WERI-Rb-1 (cell line): ENCODE results near the gene GLUL.

Source experiments
- DNase-seq: peaks from one replicate; pipeline ENCODE4 v3.0.0-alpha.2; 2020
- H3K27ac ChIP-seq: fragments of 250-450 bp; sonication (Bioruptor Pico); 2 replicates; pipeline ENCODE4 v1.5.1; 2020; ENCODE audit warnings: mild to moderate bottlenecking, moderate library complexity
- H3K27me3 ChIP-seq: fragments of 250-450 bp; sonication (Bioruptor Pico); 2 replicates; pipeline ENCODE4 v1.5.1; 2021; ENCODE audit warnings: mild to moderate bottlenecking, low read depth, moderate library complexity; ENCODE audit not compliant: insufficient read depth, severe bottlenecking
- H3K36me3 ChIP-seq: fragments of 250-450 bp; sonication (Bioruptor Pico); 2 replicates; pipeline ENCODE4 v1.5.1; 2020; ENCODE audit warnings: mild to moderate bottlenecking, moderate library complexity
- H3K4me3 ChIP-seq: 2 replicates; pipeline ENCODE4 v1.5.1; 2011; ENCODE audit warnings: low read depth, mild to moderate bottlenecking, control low read depth, low read length
- H3K9me3 ChIP-seq: fragments of 250-450 bp; sonication (Bioruptor Pico); 2 replicates; pipeline ENCODE4 v1.5.1; 2021; ENCODE audit warnings: mild to moderate bottlenecking, moderate library complexity; ENCODE audit not compliant: severe bottlenecking
- TF ChIP-seq, protein P1 (sequence below): IDR thresholded peaks from 2 replicates; pipeline ENCODE4 v1.5.1; 2011; ENCODE audit warnings: low read depth, mild to moderate bottlenecking, control low read depth, inconsistent platforms, low read length

Gene GLUL

DNA sequence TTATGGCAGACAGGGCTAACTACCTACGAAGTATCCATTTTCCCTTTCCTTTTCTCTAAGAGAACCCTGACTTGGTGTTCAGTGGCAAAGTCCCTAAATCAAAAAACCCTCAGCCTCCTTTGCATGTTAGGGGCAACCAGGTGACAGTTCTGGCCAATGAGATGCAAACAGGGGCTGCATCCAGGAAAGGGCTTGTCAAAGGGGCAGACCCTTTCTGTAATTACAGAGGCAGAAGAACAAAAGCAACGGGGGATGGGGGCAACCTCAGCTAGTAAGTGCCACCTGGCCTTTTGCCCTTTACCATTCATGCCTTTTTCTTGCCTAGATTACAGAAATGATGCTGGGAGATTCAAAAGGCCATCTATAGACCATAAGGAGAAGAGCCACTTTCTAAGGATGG is 34.4 kb downstream of the GLUL start:
- Histone ChIP-seq H3K9me3 (no peaks in the 10 kb centered on the region), H3K27me3 (no peaks in the 10 kb centered on the region), H3K36me3 (no peaks in the 10 kb centered on the region), H3K4me3 (no peak overlapping the region), H3K27ac (no peak overlapping the region)
- TF ChIP-seq, protein P1, sequence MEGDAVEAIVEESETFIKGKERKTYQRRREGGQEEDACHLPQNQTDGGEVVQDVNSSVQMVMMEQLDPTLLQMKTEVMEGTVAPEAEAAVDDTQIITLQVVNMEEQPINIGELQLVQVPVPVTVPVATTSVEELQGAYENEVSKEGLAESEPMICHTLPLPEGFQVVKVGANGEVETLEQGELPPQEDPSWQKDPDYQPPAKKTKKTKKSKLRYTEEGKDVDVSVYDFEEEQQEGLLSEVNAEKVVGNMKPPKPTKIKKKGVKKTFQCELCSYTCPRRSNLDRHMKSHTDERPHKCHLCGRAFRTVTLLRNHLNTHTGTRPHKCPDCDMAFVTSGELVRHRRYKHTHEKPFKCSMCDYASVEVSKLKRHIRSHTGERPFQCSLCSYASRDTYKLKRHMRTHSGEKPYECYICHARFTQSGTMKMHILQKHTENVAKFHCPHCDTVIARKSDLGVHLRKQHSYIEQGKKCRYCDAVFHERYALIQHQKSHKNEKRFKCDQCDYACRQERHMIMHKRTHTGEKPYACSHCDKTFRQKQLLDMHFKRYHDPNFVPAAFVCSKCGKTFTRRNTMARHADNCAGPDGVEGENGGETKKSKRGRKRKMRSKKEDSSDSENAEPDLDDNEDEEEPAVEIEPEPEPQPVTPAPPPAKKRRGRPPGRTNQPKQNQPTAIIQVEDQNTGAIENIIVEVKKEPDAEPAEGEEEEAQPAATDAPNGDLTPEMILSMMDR: no peak
- no peak for DNase-seq

DNA sequence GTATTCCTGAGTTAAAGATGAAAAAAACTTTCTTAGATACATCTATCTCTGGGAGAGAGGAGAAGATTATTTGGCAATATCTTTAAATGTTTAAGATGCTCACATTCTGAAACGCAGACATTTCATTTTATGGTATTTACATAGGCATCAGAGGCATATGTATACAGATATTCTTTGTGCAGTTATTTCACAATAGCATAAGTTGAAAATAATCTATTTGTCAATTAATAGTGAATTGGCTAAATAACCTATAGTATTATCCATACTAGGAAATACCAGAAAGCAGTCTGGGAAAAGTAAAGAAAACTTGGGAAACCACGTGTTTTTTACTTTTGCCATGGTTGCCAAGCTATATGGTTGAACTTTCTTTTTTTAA is 35.9 kb downstream of the GLUL start:
- Histone ChIP-seq H3K27me3 (no peaks in the 10 kb centered on the region), H3K27ac (no peak overlapping the region), H3K36me3 (no peaks in the 10 kb centered on the region), H3K9me3 (no peaks in the 10 kb centered on the region), H3K4me3 (no peak overlapping the region)
- TF ChIP-seq, protein P1: no peak
- no peak for DNase-seq

DNA sequence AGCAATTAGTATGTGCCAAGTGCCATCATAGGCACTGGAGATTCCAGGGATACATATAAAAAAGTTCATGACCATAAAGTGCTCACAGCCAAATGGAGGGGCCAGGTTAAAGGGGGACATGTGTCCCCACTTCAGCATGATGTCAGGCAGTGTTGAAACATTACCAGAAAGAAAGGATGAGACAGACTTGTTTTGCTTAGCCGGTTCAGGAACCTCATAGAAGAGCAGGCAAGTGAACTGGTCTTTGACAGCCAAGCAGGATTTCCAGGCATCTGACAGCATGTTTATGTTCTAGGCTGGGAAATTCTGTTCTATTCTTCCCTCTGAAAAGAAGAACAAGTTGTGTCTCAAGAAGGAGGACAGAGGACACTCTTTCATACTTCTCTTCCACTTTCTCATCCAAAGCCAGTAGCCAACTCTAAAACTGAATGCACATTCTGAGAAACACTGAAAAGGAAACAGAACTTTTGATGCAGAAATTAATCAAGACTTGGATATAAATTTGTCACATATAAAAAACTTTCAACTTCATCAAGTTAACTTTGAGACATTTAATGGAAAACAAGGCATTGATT is 39.7 kb downstream of the GLUL start:
- TF ChIP-seq, protein P1: no peak
- no peaks in the 10 kb centered on the region for H3K36me3 ChIP-seq
- no peaks in the 10 kb centered on the region for H3K27me3 ChIP-seq
- no peaks in the 10 kb centered on the region for H3K9me3 ChIP-seq
- H3K27ac ChIP-seq: no peak overlapping the region
- H3K4me3 ChIP-seq: no peak overlapping the region
- no peak for DNase-seq

DNA sequence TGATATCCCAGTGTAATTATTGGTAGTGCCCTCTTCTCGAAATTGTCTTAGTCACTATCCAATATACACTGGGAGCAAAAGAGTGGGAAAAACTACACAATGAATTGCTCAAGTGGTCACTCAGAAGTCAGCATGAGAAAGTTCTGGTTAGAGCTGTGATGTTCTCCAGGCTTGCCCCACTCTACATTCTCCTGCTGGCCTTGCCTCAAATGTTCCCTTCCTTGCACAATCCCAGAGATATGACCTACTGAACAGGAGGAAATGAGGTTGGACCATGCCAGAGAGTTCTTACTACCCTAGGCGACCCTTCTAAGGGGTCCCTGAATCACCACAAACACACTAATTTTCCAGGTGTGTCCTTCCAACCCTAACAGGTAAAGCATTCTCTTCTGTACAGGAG is 40.8 kb downstream of the GLUL start:
- Histone ChIP-seq H3K36me3 (no peaks in the 10 kb centered on the region), H3K9me3 (no peaks in the 10 kb centered on the region), H3K4me3 (no peak overlapping the region), H3K27me3 (no peaks in the 10 kb centered on the region), H3K27ac (no peak overlapping the region)
- no peak for DNase-seq
- TF ChIP-seq, protein P1: no peak

DNA sequence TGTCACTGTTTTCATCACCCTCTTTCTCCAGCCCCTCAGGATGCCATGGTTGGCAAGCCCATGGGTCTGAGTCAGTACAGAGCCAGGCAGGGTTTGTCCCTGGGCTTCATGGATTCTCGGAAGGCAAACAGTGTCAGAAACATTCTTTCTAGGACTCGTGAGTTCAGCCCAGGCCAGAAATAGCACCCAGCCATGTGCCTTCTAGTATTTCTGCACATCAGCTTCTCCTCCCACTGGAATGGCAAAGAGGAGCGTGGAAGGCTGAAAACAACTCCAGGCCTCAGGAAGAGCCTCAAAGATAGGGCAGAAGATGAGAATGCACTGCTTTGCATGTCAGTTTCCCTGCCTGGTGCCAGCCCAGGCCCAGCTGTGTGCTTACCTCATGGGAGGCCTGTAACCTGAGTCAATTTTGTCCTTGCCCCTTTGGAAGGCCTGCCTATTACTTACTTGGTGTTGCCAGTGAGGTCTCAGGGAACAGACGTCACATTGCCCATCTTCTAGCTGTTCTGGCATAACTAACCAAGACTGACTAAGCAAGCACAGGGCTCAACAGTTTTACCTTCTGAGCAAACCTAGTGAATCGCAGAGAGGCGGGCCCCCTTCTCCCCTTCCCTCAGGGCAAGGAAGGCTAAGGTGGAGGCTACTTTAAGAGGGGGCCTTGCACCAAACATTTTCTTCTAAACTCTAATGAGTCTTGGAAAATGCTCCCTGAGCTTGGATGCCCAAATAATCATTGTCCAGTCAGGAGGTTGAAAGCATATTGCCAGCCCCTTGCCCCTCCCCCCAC is 42.4 kb downstream of the GLUL start:
- Histone ChIP-seq H3K9me3 (no peaks in the 10 kb centered on the region), H3K36me3 (no peaks in the 10 kb centered on the region), H3K27me3 (no peaks in the 10 kb centered on the region), H3K4me3 (no peak overlapping the region), H3K27ac (no peak overlapping the region)
- no peak for DNase-seq
- TF ChIP-seq, protein P1: no peak

DNA sequence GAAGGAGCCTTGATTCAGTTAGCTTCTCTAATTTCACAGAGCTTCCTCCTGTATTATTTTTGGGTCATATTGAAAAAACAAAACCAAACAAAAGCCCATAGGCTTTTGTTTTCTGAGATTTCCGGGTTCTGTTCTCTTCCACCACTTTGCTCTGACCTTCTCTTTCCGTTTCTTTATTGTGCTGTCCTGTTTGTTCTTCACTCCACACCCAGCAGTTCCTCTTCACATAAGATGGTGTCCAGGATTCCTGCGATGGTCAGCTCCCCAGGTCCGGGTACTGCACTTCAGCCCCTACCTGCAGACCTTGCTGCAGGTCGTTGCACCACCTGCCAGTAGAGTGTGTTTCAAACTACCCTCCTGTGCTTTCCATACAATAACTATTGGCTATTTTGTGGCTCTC is 44.6 kb downstream of the GLUL start:
- Histone ChIP-seq H3K9me3 (no peaks in the 10 kb centered on the region), H3K27me3 (no peaks in the 10 kb centered on the region), H3K36me3 (no peaks in the 10 kb centered on the region), H3K4me3 (no peak overlapping the region), H3K27ac (no peak overlapping the region)
- no peak for DNase-seq
- TF ChIP-seq, protein P1: no peak
